ENCODE results near the gene LRCH3. TPM values are rescaled to one million over a fixed set of nuclear protein-coding genes. Genes with fewer than 3 reads are reported as not detected.

The LRCH3 gene
- total RNA-seq, 6 experiments from 2014 or later: 39.4 to 44.7 (median 41.0) TPM

DNA sequence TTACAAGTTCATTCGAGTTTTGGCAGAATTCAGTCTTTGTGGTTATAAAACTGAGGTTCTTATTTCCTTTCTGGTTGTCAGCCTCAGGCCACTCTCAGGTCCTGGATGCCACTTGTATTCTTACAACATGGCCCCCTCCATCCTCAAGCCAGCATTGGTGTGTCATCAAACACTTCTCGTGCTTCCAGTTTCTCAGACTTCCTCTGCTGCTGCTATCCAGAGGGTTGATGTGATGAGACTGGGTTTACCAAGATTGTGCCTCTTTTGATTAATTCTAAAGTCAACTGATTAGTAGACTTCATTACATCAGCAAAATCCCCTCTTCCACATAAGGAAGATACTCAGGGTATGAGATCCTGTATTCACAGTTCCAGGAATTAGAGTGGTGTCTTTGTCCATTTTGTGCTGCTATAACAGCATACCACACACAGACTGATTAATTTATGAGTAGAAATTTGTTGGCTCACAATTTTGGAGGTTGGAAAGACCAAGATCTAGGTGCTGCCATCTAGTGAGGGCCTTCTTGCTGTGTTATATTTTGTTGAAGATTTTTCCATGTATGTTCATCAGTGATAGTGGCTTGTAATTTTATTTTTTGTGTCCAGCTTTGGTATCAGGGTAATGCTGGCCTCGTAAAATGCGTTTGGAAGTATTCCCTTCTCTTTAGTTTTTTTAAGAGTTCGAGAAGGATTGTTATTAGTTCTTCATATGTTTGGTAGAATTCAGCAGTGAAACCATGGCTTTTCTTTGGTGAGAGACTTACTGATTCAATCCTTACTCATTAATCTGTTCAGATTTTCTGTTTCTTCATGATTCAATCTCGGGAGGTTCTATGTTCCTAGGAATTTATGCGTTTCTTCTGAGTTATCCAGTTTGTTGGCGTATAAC, 11.1 kb downstream of the LRCH3 start:
- H3K36me3 Mint-ChIP-seq (ENCODE audit: low read depth): peaks cover 9% of the 10 kb centered on the region; the same call in 1 of the 2 replicates
- H3K27ac Mint-ChIP-seq: peak overlapping the region; percentile 92
- peaks cover 59% of the 10 kb centered on the region for H3K4me1 Mint-ChIP-seq (ENCODE audit: low read depth)
- H3K4me3 Mint-ChIP-seq: peak overlapping the region; percentile 62
- no peaks in the 10 kb centered on the region for H3K9me3 Mint-ChIP-seq
- H3K27me3 Mint-ChIP-seq (ENCODE audit: insufficient read depth): no peaks in the 10 kb centered on the region
- peak; percentile 69 for DNase-seq
- TF ChIP-seq, protein P1, sequence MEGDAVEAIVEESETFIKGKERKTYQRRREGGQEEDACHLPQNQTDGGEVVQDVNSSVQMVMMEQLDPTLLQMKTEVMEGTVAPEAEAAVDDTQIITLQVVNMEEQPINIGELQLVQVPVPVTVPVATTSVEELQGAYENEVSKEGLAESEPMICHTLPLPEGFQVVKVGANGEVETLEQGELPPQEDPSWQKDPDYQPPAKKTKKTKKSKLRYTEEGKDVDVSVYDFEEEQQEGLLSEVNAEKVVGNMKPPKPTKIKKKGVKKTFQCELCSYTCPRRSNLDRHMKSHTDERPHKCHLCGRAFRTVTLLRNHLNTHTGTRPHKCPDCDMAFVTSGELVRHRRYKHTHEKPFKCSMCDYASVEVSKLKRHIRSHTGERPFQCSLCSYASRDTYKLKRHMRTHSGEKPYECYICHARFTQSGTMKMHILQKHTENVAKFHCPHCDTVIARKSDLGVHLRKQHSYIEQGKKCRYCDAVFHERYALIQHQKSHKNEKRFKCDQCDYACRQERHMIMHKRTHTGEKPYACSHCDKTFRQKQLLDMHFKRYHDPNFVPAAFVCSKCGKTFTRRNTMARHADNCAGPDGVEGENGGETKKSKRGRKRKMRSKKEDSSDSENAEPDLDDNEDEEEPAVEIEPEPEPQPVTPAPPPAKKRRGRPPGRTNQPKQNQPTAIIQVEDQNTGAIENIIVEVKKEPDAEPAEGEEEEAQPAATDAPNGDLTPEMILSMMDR (IDR thresholded peaks at IDR 0.05): peak; percentile 72

DNA sequence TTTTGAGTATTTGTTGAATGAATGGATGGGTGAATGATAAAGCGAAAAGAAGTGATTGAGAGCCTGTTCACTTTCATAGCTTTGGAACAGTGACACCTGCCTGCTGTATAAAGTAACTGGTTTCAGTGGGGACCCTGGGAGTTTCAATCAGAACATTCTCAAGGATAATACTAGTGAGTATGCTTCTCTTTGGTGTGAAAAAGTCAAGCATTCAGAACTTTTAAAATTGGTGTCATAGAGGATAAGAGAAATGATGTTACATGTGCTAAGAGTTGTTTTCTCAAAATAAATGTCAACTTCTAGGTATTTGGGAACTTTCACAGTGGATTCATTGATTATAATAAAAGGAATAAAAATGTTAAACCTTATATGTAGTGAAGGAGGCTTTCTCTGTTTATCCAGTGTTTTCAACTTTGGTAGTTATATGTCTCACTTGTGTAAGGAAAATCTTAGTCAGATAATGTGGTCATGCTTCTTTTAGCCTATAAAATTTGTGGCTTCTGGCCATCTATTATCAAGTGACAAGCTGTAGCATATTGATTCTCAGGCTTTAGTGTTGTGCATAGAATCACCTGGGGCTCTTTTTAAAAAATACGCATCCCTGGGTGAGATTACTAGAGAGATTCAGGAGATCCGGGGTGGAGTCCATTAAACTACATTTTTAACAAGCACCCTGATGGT, 11.9 kb downstream of the LRCH3 start:
- Mint-ChIP-seq H3K27ac (peak overlapping the region; percentile 92), H3K27me3 (ENCODE audit: insufficient read depth) (no peaks in the 10 kb centered on the region), H3K36me3 (ENCODE audit: low read depth) (peaks cover 9% of the 10 kb centered on the region; the same call in 1 of the 2 replicates), H3K4me1 (ENCODE audit: low read depth) (peaks cover 67% of the 10 kb centered on the region), H3K9me3 (no peaks in the 10 kb centered on the region), H3K4me3 (peak overlapping the region; percentile 62)
- peak; percentile 36 for DNase-seq
- TF ChIP-seq, protein P1 (IDR thresholded peaks at IDR 0.05): peak; percentile 48; the same call in 1 of the 2 replicates

DNA sequence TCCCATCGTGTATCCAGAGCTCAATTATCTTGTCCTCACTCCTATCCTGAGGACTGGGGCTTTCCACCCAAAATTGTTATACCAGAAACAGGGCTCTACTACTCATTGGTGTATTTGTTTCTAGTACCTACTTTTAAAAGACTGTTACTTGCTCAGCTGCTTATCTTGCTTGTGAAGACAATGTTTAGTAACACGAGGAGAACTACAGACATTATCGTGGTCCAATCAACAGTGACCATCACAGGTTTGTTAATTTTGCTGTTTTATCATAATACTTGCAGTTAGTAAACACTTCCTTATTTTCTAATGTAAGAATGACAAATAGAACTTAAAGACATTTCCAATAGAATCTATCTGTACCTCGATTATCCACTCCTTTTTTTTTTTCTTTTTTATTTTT, 13.5 kb downstream of the LRCH3 start:
- peaks cover 9% of the 10 kb centered on the region; the same call in 1 of the 2 replicates for H3K36me3 Mint-ChIP-seq (ENCODE audit: low read depth)
- H3K27me3 Mint-ChIP-seq (ENCODE audit: insufficient read depth): no peaks in the 10 kb centered on the region; the same call in 1 of the 2 replicates

DNA sequence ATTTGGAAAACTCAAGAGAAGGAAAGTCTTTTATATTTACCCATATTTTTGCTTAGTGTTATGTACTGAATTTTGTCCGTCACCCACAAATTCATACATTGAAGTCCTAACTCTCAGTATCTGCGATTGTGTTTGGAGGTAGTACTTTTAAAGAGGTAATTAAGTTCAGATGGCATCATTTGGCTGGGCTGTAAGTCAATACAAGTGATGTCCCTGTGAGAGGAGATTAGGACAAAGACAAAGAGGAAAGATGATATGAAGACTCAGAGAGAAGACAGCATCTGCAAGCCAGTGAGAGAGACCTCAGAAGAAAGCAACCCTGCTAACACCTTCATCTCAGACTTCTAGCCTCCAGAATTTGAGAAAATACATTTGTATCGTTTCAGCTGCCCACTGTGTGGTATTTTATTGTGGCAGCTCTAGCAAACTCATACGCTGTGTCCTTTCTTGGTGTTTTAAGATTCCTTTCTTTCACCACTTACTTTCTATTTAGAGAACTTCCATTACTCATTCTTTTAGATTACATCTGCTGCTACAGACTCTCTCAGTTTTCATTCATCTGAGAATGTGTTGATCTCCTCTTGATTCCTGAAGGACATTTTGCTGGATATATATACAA, 17.0 kb downstream of the LRCH3 start:
- no peaks in the 10 kb centered on the region; the same call in 1 of the 2 replicates for H3K27me3 Mint-ChIP-seq (ENCODE audit: insufficient read depth)
- peak overlapping the region; percentile 67 for H3K4me3 Mint-ChIP-seq
- TF ChIP-seq, protein P1 (IDR thresholded peaks at IDR 0.05): no peak
- peak; percentile 41 for DNase-seq
- no peaks in the 10 kb centered on the region for H3K9me3 Mint-ChIP-seq
- peaks cover 61% of the 10 kb centered on the region for H3K4me1 Mint-ChIP-seq (ENCODE audit: low read depth)
- H3K27ac Mint-ChIP-seq: peak overlapping the region; percentile 88
- peaks cover 4% of the 10 kb centered on the region; the same call in 1 of the 2 replicates for H3K36me3 Mint-ChIP-seq (ENCODE audit: low read depth)

More for the DNA sequence above, 13.5 kb downstream of the LRCH3 start:
- TF ChIP-seq, protein P1 (IDR thresholded peaks at IDR 0.05): no peak
- H3K4me3 Mint-ChIP-seq: no peak overlapping the region
- no peaks in the 10 kb centered on the region for H3K9me3 Mint-ChIP-seq
- H3K4me1 Mint-ChIP-seq (ENCODE audit: low read depth): peaks cover 67% of the 10 kb centered on the region
- DNase-seq: no peak
- no peak overlapping the region for H3K27ac Mint-ChIP-seq

DNA sequence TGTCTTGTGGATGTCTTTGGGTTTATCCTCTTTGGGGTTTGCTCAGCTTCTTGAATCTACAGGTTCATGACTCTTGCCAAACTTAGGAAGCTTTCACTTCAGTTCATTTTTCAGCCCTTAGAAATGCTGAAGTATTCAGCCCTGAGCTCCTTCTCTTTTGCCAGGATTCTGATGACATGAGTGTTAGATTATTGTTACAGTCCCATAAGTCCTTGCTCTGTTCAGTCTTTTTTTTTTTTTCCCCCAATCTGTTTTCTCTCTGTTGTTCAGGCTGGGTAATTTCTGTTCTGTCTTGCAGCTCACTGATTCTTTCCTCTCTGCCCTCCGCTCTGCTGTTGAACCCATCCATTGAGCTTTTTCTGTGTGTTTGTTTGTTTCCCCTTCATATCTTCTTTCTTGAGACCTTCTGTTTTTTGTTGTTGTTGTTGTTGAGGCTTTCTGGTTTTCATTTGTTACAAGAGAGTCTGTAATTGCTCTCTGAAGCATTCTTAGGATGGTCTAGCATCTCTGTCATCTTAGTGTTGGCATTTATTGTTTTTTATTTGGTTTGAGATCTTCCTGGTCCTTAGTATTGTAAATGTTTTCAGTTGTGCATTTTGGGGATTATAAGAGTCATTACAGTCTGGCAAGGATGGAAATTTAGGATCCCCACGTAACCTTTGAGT, 18.4 kb downstream of the LRCH3 start:
- TF ChIP-seq, protein P1 (IDR thresholded peaks at IDR 0.05): no peak
- Mint-ChIP-seq H3K4me3 (peak overlapping the region; percentile 67), H3K36me3 (ENCODE audit: low read depth) (peaks cover 12% of the 10 kb centered on the region), H3K27me3 (ENCODE audit: insufficient read depth) (no peaks in the 10 kb centered on the region; the same call in 1 of the 2 replicates), H3K4me1 (ENCODE audit: low read depth) (peaks cover 65% of the 10 kb centered on the region), H3K9me3 (no peaks in the 10 kb centered on the region), H3K27ac (peak overlapping the region; percentile 88)
- peak; percentile 86 for DNase-seq

Measured in HFFc6 (cell line).